SU-DHL-6 (cell line): ENCODE results near the gene LRBA.

Experiments
- H2AFZ ChIP-seq: fragments of 200-600 bp; sonication (generic); 2 replicates; pipeline ENCODE4 v1.6.1; 2014; ENCODE audit warnings: low read depth, mild to moderate bottlenecking, moderate library complexity, mixed read lengths, antibody characterized with exemption, low read length; ENCODE audit not compliant: severe bottlenecking
- H3F3A ChIP-seq: fragments of 200-600 bp; shearing (Covaris generic); 2 replicates; pipeline ENCODE4 v1.6.0; 2016; ENCODE audit warnings: antibody characterized with exemption, mild to moderate bottlenecking; ENCODE audit not compliant: insufficient read depth
- H3K27ac ChIP-seq: fragments of 200-600 bp; sonication (generic); 2 replicates; pipeline ENCODE4 v1.5.1; 2016; ENCODE audit warnings: low read depth, mild to moderate bottlenecking, low read length, moderate library complexity, mixed read lengths
- H3K27me3 ChIP-seq: fragments of 200-600 bp; sonication (generic), shearing (Covaris generic); 2 replicates; pipeline ENCODE4 v1.6.0; 2014; ENCODE audit warnings: mild to moderate bottlenecking, low read length
- H3K36me3 ChIP-seq: fragments of 200-600 bp; sonication (generic); 2 replicates; pipeline ENCODE4 v1.6.1; 2014; ENCODE audit warnings: mild to moderate bottlenecking, low read length, mixed read lengths
- H3K4me2 ChIP-seq: fragments of 300-600, 200-600 bp; shearing (Covaris generic), sonication (generic); 2 replicates; pipeline ENCODE4 v1.6.0; 2014; ENCODE audit warnings: low read length, low read depth, mild to moderate bottlenecking; ENCODE audit not compliant: poor library complexity, severe bottlenecking
- H3K4me3 ChIP-seq: fragments of 200-600 bp; sonication (generic); 2 replicates; pipeline ENCODE4 v1.5.1; 2014; ENCODE audit warnings: antibody characterized with exemption, low read length, mild to moderate bottlenecking, mixed read lengths; ENCODE audit not compliant: insufficient read depth, poor library complexity, severe bottlenecking
- H3K79me2 ChIP-seq: fragments of 200-600 bp; sonication (generic); 2 replicates; pipeline ENCODE4 v1.6.1; 2014; ENCODE audit warnings: mild to moderate bottlenecking, low read length, moderate library complexity; ENCODE audit not compliant: insufficient read depth
- H3K9ac ChIP-seq: fragments of 200-600 bp; sonication (generic); 2 replicates; pipeline ENCODE4 v1.7.0; 2014; ENCODE audit warnings: mild to moderate bottlenecking, low read length
- H3K9me2 ChIP-seq: fragments of 200-600 bp; sonication (generic); replicated peaks from 2 replicates; pipeline ENCODE4 v1.6.1; 2014; ENCODE audit warnings: low read length; ENCODE audit not compliant: insufficient read depth
- H3K9me3 ChIP-seq: fragments of 200-600 bp; sonication (generic); 2 replicates; pipeline ENCODE4 v1.6.1; 2014; ENCODE audit warnings: low read length, mixed read lengths; ENCODE audit not compliant: insufficient read depth
- H4K20me1 ChIP-seq: fragments of 200-600 bp; sonication (generic); 2 replicates; pipeline ENCODE4 v1.6.1; 2014; ENCODE audit warnings: low read depth, mild to moderate bottlenecking, antibody characterized with exemption, low read length, moderate library complexity, mixed read lengths
- CTCF ChIP-seq: fragments of 200-600 bp; sonication (generic); IDR thresholded peaks from one replicate; pipeline ENCODE4 v1.5.1; 2017; ENCODE audit warnings: antibody characterized with exemption, mild to moderate bottlenecking, low read length, moderate library complexity; ENCODE audit not compliant: insufficient read depth, poor library complexity, severe bottlenecking
- EZH2phosphoT487 ChIP-seq: fragments of 200-600 bp; sonication (generic), shearing (Covaris generic); conservative IDR thresholded peaks from 2 replicates; pipeline ENCODE4 v1.6.1; 2018; ENCODE audit warnings: mild to moderate bottlenecking, antibody characterized with exemption, low read length, moderate library complexity, mixed read lengths

LRBA gene

GRCh38 chr4:150310159-150310895, 704.8 kb downstream of the LRBA start:
- Histone ChIP-seq H3K79me2 (no peaks in the 10 kb centered on the region), H3K4me2 (no peak overlapping the region), H3K9me3 (no peaks in the 10 kb centered on the region), H3K27me3 (no peaks in the 10 kb centered on the region), H3K9ac (no peak overlapping the region), H3F3A (no peaks in the 10 kb centered on the region), H3K36me3 (peaks cover 11% of the 10 kb centered on the region; the same call in 1 of the 2 replicates), H4K20me1 (no peaks in the 10 kb centered on the region), H2AFZ (no peak overlapping the region), H3K9me2 (no peaks in the 10 kb centered on the region), H3K27ac (no peak overlapping the region), H3K4me3 (no peak overlapping the region)
- TF ChIP-seq EZH2phosphoT487 (no peak), CTCF (no peak)

GRCh38 chr4:150308824-150309472, 706.1 kb downstream of the LRBA start:
- Histone ChIP-seq H3K4me2 (no peak overlapping the region), H3K27ac (no peak overlapping the region), H3K36me3 (peaks cover 11% of the 10 kb centered on the region; the same call in 1 of the 2 replicates), H3K4me3 (no peak overlapping the region), H4K20me1 (no peaks in the 10 kb centered on the region), H3F3A (no peaks in the 10 kb centered on the region), H3K27me3 (no peaks in the 10 kb centered on the region), H2AFZ (no peak overlapping the region), H3K9ac (no peak overlapping the region), H3K9me3 (no peaks in the 10 kb centered on the region), H3K79me2 (no peaks in the 10 kb centered on the region), H3K9me2 (no peaks in the 10 kb centered on the region)
- TF ChIP-seq EZH2phosphoT487 (no peak), CTCF (no peak)

DNA sequence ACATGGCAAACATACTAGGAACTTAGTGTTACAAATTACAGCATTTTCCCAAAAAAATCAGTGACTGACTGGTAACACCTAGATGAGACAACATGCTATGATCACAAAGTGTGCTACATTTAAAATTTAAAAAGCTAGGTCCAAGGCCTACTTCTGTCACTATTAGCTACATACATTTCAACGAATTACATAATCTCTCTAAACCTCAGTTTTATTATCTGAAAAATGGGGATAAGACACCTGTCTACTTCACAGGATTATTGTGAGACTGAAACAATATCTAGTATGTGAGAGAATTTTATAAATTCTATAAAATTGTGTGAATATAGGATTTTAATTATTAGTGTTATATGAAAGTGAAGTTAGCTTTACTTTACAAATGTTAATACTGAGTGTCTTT, 708.4 kb downstream of the LRBA start:
- no peak overlapping the region for H3K4me3 ChIP-seq
- no peaks in the 10 kb centered on the region for H3K27me3 ChIP-seq
- TF ChIP-seq CTCF (no peak), EZH2phosphoT487 (no peak)
- no peak overlapping the region for H3K4me2 ChIP-seq
- no peaks in the 10 kb centered on the region for H3K9me2 ChIP-seq
- H3K79me2 ChIP-seq: no peaks in the 10 kb centered on the region
- H2AFZ ChIP-seq: no peak overlapping the region
- no peaks in the 10 kb centered on the region for H4K20me1 ChIP-seq
- no peak overlapping the region for H3K27ac ChIP-seq
- no peaks in the 10 kb centered on the region for H3F3A ChIP-seq
- no peaks in the 10 kb centered on the region for H3K9me3 ChIP-seq
- H3K36me3 ChIP-seq: peaks cover 11% of the 10 kb centered on the region; the same call in 1 of the 2 replicates
- H3K9ac ChIP-seq: no peak overlapping the region
